Smooth muscle cell of the coronary artery (primary cell): ENCODE data around the gene KIFC1. TPM values are rescaled to one million over a fixed set of nuclear protein-coding genes. Genes with fewer than 3 reads are reported as not detected.

Source experiments
- total RNA-seq: library from RNA; depleted of rRNA; stranded (reverse); fragments of >200 nt; gene quantifications from 2 replicates; pipeline ENCODE4 v1.2.3, GENCODE V29; 2014; ENCODE audit warnings: low replicate concordance

KIFC1 gene
- 0.35 and 6.0 TPM in 2 replicates for total RNA-seq

GRCh38 chr6:33391278-33391921 lies at the start of gene KIFC1:
Gene KIFC1, plus strand, starts transcription at chr6:33391823. Its CDS starts 163 bp downstream, at chr6:33391986.

GRCh38 chr6:33410711-33411631 lies 19.3 kb downstream of the KIFC1 start, which contains the start of gene PHF1:
Gene PHF1, plus strand, starts transcription at chr6:33411014. Its CDS starts 1,250 bp downstream, at chr6:33412264.

DNA sequence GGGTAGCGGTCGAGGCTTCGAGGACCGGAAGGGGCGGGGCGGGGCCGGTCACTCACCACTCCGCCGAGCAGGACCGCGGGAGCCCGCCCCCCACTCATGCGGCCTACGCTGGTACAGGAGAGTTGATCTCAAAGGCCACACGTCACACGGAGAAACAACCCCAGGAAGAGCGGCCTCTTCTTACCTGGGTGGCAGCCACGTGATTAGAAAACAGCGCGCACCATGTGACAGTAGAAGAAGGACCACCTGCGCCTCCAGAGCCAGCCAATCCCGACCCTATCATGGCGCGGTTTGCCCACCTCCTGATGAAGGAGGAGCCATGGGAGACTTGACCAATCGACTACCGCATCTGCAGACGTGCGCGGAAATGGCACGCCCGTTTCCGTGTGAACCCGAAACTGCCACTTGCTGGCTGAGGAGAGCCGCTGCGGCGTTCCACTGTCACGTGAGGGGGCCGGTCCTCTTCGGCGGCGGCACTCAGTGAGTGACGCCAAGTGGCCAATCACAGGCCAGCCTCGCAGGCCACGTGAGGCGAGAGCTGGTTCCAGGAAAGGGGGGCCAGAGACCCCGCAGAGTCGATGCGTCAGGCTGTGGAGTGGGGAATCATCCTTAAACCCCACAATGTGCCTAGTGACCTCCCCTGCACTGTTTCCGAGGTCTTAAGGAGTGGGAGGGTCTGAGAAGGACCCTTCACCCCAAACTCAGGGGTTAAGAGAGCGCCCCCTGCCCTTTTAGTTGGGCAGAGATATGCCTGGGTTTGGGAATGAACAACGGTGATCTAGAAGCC lies 26.5 kb downstream of the KIFC1 start, which contains the start of gene CUTA:
TSS of gene CUTA (minus strand) at position 205 of the 787 bp plus-strand sequence. CDS start at position 98, 107 bp downstream.

GRCh38 chr6:33419580-33420490 lies 28.2 kb downstream of the KIFC1 start, which contains the start of gene SYNGAP1:
Gene SYNGAP1, plus strand, starts transcription at chr6:33420065. Its CDS starts 200 bp downstream, at chr6:33420265.

DNA sequence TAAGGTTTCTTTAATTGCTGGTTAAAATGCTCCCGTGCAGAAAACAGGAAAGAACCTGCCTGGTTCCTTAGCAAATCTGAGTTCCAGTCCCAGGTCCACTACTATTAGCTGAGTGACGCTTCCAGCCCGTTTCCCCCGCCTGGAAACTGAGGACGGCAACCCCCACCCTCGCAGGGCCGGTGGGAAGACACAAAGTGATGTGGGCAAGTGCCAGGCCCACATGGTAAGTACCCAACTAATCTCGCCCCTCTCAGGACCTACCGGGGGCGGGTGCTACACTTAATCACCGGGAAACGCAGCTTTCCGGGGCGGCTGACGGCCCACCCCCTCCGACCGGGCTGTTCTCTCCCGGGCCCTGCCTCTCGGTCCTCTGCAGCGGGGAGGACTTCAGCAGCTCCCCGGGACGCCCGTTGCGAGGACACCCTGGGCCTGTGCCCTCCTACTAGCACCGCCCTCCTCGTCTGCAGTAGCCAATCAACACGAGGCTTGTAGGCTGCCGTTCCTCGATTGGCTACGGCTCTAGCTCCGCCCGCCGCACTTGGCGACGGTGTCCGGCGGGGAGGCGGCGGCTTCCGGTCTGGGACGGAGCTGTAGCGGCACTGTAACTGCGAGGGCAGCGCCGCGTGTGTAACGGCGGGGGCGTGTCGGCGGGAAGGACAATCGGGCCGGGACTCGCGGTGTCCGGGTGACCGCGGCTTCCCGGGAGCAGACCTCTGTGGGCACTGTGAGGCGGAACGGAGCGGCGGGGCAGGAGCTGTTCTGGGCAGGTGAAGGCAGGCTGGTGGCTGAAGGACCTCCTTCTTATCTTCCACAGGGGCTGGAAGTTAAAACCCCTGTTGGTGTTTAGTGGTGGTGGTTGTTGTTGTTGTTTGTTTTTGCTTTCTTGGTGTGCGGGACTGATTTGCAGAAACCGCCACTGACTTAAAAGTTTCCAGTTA lies 62.7 kb downstream of the KIFC1 start, which contains the start of gene ZBTB9:
TSS of gene ZBTB9 (plus strand) at position 568 of the 938 bp plus-strand sequence. CDS start 525 bp downstream, outside the sequence.

Other genes starting within 250 kb of the KIFC1 start
- gene COL11A2, start 199.4 kb upstream of the KIFC1 start, total RNA-seq, result 0.08 and 0.12 TPM in 2 replicates
- gene RXRB, start 191.2 kb upstream of the KIFC1 start, total RNA-seq, result 22.0 and 28.2 TPM in 2 replicates
- gene SLC39A7, start 191.0 kb upstream of the KIFC1 start, total RNA-seq, result 105 and 195 TPM in 2 replicates
- 6.0 and 7.4 TPM in 2 replicates for gene HSD17B8, start 187.2 kb upstream of the KIFC1 start, total RNA-seq
- gene RING1, start 183.3 kb upstream of the KIFC1 start, total RNA-seq, result 33.6 and 35.0 TPM in 2 replicates
- 30.5 and 41.0 TPM in 2 replicates for gene VPS52, start 119.9 kb upstream of the KIFC1 start, total RNA-seq
- gene RPS18, start 119.7 kb upstream of the KIFC1 start, total RNA-seq, result 6,473 and 12,642 TPM in 2 replicates
- 2.6 and 5.0 TPM in 2 replicates for gene B3GALT4, start 114.7 kb upstream of the KIFC1 start, total RNA-seq
- gene WDR46, start 102.6 kb upstream of the KIFC1 start, total RNA-seq, result 112 and 115 TPM in 2 replicates
- gene PFDN6, start 102.2 kb upstream of the KIFC1 start, total RNA-seq, result 30.9 and 45.7 TPM in 2 replicates
- 12.6 and 21.9 TPM in 2 replicates for gene RGL2, start 92.9 kb upstream of the KIFC1 start, total RNA-seq
- 24.9 and 45.6 TPM in 2 replicates for gene TAPBP, start 77.7 kb upstream of the KIFC1 start, total RNA-seq
- 18.6 and 24.5 TPM in 2 replicates for gene ZBTB22, start 74.1 kb upstream of the KIFC1 start, total RNA-seq
- 31.6 and 58.4 TPM in 2 replicates for gene DAXX, start 68.9 kb upstream of the KIFC1 start, total RNA-seq
- 12.4 and 17.4 TPM in 2 replicates for gene PHF1, start 19.2 kb downstream of the KIFC1 start, total RNA-seq
- 95.1 and 135 TPM in 2 replicates for gene CUTA, start 26.3 kb downstream of the KIFC1 start, total RNA-seq
- gene SYNGAP1, start 28.2 kb downstream of the KIFC1 start, total RNA-seq, result 1.7 and 3.2 TPM in 2 replicates
- 3.5 and 5.8 TPM in 2 replicates for gene ZBTB9, start 62.8 kb downstream of the KIFC1 start, total RNA-seq
- 10.5 and 19.7 TPM in 2 replicates for gene BAK1, start 188.5 kb downstream of the KIFC1 start, total RNA-seq
- 14.4 and 42.9 TPM in 2 replicates for gene ITPR3, start 229.5 kb downstream of the KIFC1 start, total RNA-seq